Keratinocyte (primary cell): ENCODE measurements around the gene ZBED4.

Experiments
- EZH2 ChIP-seq: IDR thresholded peaks from one replicate; pipeline ENCODE4 v1.6.1; 2012; ENCODE audit warnings: inconsistent platforms, mild to moderate bottlenecking, low read length, moderate library complexity
- TF ChIP-seq, protein P1 (sequence below), 3 experiments: IDR thresholded peaks in 1 of 3; conservative IDR thresholded peaks in 1 of 3; optimal IDR thresholded peaks in 1 of 3; 2 replicates in 2 of 3; 3 replicates in 1 of 3; pipeline versions ENCODE3 to v1.5.1; 2011; ENCODE audit warnings: low read length in 3 of 3, mild to moderate bottlenecking in 3 of 3, moderate library complexity in 2 of 3, control low read depth in 1 of 3, inconsistent platforms in 1 of 3; ENCODE audit not compliant: insufficient read depth in 2 of 3; ENCODE audit errors: extremely low read depth in 1 of 3

DNA sequence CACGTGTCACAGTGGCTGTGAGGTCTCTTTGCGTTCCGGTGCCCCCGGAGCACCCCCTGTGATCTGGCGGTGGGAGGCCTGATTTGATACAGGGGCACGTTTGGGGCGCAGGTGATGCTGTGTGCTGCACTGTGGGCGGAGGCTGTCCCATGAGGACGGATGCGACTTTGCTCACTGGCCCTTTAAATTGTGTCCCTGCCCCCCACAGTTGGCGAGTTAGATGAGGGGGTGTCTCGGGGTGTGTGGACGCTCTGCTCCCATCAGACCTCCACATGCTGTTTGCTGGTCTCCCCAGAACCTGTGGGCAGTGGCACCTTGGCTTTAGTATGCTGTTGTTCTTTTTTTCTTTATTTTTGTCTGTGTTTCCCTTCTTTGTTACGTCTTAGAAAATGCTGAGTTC lies 5.2 kb downstream of the ZBED4 start:
- TF ChIP-seq, protein P1, sequence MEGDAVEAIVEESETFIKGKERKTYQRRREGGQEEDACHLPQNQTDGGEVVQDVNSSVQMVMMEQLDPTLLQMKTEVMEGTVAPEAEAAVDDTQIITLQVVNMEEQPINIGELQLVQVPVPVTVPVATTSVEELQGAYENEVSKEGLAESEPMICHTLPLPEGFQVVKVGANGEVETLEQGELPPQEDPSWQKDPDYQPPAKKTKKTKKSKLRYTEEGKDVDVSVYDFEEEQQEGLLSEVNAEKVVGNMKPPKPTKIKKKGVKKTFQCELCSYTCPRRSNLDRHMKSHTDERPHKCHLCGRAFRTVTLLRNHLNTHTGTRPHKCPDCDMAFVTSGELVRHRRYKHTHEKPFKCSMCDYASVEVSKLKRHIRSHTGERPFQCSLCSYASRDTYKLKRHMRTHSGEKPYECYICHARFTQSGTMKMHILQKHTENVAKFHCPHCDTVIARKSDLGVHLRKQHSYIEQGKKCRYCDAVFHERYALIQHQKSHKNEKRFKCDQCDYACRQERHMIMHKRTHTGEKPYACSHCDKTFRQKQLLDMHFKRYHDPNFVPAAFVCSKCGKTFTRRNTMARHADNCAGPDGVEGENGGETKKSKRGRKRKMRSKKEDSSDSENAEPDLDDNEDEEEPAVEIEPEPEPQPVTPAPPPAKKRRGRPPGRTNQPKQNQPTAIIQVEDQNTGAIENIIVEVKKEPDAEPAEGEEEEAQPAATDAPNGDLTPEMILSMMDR (optimal IDR thresholded peaks at IDR 0.05 in 1 of 3, IDR thresholded peaks at IDR 0.05 in 1 of 3, conservative IDR thresholded peaks at IDR 0.05 in 1 of 3; ENCODE audit: extremely low read depth in 1 of 3, insufficient read depth in 2 of 3, low read length in 3 of 3), result no peak
- no peak for TF ChIP-seq EZH2
